GM12873 (cell line): ENCODE measurements around the gene ARHGAP29.

ENCODE experiments used
- TF ChIP-seq, protein P1 (sequence below): IDR thresholded peaks from 2 replicates; pipeline ENCODE4 v1.5.1; 2012; ENCODE audit warnings: low read depth, mild to moderate bottlenecking, moderate library complexity, low read length, control low read depth; ENCODE audit not compliant: insufficient read depth; ENCODE audit errors: missing control alignments

ARHGAP29 gene

DNA sequence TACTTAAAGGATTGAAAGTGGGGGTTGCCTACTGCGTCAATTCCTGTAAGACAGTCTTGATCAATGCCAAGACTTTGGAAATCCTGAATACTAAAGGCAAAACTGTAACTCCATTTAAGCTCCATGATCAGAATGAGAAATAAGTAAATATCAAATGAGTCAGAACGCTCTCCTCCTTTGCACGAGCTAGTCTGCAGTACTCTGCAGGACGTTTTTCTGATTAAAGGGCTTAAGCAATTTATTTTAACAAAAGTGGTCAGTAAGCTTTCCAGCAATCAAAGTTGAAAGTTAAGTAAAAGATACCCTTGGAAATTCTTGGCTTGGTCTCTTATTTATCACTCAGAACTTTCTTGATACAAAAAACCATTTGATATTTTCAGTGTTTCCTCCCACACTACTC, 35.7 kb upstream of the ARHGAP29 start:
- TF ChIP-seq, protein P1, sequence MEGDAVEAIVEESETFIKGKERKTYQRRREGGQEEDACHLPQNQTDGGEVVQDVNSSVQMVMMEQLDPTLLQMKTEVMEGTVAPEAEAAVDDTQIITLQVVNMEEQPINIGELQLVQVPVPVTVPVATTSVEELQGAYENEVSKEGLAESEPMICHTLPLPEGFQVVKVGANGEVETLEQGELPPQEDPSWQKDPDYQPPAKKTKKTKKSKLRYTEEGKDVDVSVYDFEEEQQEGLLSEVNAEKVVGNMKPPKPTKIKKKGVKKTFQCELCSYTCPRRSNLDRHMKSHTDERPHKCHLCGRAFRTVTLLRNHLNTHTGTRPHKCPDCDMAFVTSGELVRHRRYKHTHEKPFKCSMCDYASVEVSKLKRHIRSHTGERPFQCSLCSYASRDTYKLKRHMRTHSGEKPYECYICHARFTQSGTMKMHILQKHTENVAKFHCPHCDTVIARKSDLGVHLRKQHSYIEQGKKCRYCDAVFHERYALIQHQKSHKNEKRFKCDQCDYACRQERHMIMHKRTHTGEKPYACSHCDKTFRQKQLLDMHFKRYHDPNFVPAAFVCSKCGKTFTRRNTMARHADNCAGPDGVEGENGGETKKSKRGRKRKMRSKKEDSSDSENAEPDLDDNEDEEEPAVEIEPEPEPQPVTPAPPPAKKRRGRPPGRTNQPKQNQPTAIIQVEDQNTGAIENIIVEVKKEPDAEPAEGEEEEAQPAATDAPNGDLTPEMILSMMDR: no peak

DNA sequence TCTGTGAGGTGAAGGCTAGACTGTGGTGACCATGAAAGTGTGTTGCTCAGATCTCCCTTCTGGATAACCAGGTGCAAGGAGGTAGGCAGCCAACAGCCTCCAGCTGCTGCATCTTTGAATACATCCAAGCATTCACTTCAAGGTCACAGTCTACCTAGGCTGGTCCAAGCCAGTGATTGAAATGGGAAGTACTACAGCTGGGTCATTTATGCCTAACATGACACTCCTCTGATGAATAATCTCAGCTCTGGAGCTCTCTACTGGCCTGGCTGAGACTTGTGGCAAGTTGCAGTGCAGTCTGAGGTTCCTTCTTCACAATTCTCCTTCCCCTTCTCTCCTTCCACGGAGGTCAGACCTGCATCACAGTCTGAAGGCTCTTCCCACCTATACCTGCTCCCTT, 35.0 kb upstream of the ARHGAP29 start:
- TF ChIP-seq, protein P1: no peak

DNA sequence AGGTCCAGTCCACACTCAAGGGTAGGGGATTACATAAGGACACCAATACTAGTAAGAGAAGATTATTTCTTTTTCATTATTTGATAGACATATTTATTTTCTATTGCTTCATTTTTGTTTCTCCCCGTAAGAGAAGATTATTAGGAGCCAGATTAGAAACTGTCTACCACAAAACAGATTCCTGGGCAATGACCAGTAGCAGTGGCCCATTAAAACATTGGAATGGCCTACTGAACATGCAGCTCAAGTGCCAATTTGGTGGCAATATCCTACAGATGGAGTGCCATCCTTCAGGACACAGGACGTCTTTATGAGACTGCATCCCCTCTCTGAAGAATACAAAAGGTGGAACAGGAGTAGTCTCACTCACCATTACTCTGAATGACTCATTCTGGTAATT, 34.0 kb upstream of the ARHGAP29 start:
- TF ChIP-seq, protein P1: no peak

DNA sequence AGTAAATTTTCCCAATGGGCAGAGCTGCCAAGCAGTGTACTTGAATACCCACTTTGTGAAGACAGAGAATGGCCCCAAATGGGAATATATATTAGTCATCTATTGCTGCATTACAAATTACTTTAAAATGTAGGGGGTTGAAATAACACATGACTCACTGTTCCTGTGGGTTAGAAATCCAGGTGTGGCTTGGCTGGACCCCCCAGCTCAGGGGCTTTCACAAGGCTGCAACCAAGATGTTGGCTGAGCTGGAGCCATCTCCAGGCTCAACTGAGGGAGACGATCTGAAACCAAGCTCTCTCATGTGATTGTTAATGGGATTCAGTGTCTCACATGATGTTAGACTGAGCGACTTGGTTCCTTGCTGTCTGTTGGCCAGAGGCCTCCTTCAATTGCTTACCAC, 33.4 kb upstream of the ARHGAP29 start:
- TF ChIP-seq, protein P1: no peak

DNA sequence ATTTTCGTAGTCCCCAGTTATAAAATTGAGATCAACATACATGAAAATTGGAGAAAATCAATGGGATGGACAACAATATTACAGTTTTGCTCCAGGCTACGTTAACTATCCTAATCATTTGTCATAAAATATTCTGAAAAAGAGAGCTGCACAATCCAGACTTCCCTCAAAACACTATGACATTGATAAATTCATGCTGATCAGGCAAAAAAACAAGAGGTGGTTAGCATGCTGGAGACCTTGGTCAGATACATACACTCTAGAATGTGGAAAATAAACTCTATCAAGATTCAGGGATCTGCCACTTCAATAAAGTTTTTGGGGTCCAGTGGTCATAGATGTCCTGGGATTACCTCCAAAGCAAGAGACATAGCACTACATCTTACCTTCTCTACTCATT, 32.5 kb upstream of the ARHGAP29 start:
- TF ChIP-seq, protein P1: no peak

DNA sequence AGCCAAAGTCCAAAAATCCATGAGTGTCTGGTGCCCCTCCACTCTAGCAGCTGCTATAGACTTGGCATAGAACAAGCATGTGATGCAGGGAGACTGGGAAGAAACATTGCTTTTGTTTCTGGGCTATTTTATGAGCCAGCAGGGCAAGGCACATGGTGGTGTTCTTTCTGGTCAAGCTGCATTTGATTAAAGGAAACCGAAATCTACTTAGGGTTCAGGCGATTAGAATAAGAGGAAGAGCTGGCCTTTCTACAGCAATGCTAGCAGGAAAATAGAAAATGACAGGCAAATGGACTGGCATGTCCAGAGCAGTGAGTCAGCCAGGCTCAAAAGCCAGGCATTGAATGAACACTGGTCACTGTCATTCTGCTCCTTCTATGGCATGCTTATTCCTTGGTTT, 28.5 kb upstream of the ARHGAP29 start:
- TF ChIP-seq, protein P1: no peak

DNA sequence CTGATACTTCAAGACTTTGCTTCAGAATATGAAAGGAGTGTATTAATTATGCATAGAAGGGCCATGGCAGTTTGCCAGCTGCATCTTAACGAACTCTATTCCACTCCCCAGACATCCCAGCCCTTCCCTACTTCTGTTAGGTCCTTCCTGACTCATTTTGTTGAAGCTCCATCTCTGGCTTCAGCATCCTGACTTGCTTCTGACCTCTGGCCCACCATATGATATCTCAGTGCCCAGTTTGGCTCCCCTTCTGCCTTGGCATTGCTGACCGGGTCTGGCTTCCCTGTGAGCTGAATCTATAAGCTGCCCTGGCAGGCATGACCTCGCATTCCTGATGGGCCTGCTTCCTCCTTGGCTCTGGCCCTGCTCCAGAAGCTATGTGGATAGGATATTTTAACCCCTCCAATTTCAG, 27.6 kb upstream of the ARHGAP29 start:
- TF ChIP-seq, protein P1: no peak
